GM21786 (cell line): ENCODE measurements around the gene ANKZF1.
"Not testable (repeated sequence)": the region's sequence is repeated elsewhere in the genome, so short reads cannot be mapped to it uniquely, and the experiment has no call there.

Experiments
- ATAC-seq: cut with Tn5 transposase; IDR thresholded peaks from one replicate; pipeline ENCODE4 v1.9.1; 2021; ENCODE audit not compliant: unreplicated experiment

The ANKZF1 gene

GRCh38 chr2:219229305-219230058 is at the start of gene ANKZF1, which contains the start of gene ATG9A:
ANKZF1 (plus strand) TSS chr2:219229806; CDS start chr2:219230258, 452 bp downstream.
ATG9A (minus strand) TSS chr2:219229636; CDS start chr2:219228024, 1,612 bp downstream.
- ATAC-seq, result peak; percentile 98

DNA sequence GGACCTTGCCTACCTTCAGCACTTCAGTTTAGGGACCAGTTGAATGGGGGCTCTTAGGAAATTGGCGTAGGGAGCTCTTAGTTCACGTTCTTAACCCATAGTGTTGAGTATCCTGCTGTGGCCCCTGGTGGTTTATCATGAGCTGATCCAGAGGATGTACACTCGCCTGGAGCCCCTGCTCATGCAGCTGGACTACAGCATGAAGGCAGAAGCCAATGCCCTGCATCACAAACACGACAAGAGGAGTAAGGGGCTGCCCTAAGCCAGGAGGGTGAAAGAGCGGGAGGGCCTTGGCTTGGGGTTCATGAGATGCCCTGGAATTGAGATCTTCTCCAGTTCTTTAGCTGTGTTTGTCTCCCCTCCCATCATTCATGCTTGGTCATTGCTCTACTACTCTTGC is 48.6 kb upstream of the ANKZF1 start:
- ATAC-seq, result no peak

- no peak for ATAC-seq
Measured at GRCh38 chr2:219181531-219181930, 48.1 kb upstream of the ANKZF1 start.

GRCh38 chr2:219182331-219183150 is 47.1 kb upstream of the ANKZF1 start:
- no peak for ATAC-seq

GRCh38 chr2:219183151-219183772 is 46.3 kb upstream of the ANKZF1 start:
- no peak for ATAC-seq

- ATAC-seq, result no peak
Measured at GRCh38 chr2:219184121-219184520, 45.5 kb upstream of the ANKZF1 start.

- ATAC-seq, result no peak
Measured at GRCh38 chr2:219186754-219187456, 42.7 kb upstream of the ANKZF1 start.

DNA sequence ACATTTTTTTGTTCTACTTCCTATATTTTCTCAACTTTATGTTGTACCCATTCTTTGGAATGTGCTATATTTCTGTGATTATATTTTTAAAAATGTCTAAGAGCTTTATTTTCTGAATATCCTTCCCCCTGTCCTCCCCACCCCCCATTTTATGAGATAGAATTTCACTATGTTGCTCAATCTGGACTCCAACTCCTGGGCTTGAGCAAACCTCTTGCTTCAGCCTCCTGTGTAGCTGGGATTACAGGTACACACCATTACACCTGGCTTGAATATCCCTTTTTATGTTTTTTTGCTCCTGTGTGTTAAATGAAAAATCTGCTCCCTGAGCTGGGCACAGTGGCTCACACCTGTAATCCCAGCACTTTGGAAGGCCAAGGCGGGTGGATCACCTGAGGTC is 32.2 kb upstream of the ANKZF1 start:
- ATAC-seq, result no peak

DNA sequence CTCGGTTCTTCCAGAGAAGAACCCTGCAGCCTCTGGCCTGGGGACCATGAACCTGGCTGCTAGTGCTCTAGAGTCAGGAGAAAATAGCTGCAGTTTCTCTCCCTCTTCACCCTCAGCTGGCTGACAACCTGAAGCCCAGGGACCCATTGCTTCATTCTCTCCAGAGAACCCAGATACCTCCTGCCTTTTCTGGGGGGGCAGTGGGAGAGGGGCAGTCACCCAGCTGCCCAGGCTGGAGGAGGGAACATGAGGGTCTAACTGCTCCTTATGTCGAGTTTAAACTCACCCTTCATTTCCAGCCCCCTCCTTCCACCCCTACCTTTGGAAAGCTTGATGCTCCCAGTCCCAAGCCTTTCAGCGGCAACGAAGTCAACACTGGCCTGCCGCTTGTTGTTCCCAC is 30.6 kb upstream of the ANKZF1 start:
- no peak for ATAC-seq

DNA sequence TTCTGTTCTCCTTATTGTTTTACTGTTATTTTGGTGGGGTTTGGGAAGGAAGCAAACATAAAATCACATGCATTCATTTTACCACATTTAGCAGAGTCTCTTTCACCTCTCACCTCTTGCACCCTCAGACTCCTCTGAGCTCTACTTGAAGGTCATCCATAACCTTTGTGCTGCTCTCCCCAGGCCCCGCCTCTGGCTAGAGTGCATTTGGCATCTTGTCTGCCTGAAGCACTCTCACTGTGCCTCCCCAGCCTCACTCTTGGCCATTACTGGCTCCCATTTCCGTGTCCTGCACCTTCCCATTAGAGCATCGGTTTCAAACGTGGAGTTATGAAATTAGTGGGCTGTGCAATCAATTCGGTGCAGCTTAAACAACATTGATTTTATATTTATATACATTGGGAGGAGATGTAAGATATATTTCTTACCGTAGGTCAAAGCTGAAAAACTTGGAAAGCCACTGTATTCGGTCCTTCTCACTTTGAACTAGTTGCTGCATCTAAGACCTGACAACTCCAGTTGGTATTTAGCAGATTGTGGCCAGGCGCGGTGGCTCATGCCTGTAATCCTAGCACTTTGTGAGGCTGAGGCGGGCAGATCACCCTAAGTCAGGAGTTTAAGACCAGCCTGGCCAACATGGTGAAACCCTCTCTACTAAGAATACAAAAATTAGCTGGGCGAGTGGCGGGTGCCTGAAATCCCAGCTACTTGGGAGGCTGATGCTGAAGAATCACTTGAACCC is 30.0 kb upstream of the ANKZF1 start:
- ATAC-seq, result no peak

GRCh38 chr2:219200502-219201326 is 28.9 kb upstream of the ANKZF1 start:
- not testable (repeated sequence) for ATAC-seq

- ATAC-seq, result not testable (repeated sequence)
Measured at GRCh38 chr2:219201331-219201730, 28.3 kb upstream of the ANKZF1 start.

DNA sequence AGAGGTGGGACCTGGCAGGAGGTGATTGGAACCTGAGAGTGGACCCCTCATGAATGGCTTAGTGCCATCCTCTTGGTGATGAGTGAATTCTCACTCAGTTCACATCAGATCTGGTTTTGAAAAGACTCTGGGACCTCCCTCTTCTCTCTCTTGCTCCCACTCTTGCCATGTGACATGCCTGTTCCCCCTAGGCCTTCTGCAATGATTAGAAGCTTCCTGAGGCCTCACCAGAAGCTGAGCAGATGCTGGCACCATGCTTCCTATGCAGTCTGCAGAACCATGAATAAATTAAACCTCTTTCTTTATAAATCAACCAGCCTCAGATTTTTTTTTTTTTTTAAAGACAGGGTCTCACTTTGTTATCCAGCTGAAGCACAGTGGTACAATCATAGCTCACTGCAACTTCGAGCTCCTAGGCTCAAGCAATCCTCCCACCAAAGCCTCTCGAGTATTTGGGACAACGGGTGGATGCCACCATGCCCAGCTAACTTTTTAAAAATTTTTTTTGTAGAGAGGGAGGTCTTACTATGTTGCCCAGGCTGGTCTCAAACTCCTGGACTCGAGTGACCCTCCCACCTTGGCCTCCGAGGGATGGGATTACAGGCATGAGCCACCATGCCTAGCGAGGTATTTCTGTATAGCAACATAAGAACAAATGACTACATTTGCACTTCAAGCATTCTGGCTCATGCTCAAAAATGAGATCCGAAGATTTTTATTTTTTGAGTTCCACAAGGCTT is 25.0 kb upstream of the ANKZF1 start:
- ATAC-seq, result no peak

DNA sequence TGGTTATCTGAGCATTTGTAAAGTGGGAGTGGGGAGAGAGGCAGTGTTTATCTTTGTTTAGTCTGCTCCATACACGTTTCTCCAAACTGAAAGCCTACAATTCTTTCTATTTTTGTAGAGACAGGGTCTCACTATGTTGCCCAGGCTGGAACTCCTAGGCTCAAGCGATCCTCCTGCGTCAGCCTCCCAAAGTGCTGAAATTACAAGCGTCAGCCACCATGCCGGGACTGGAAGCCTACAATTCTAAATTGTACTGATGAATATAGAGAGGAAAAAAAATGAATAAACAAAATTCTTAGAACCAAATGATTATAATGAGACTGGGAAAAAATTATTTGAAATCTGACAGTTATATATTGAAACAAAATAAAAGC is 24.5 kb upstream of the ANKZF1 start:
- ATAC-seq, result no peak

DNA sequence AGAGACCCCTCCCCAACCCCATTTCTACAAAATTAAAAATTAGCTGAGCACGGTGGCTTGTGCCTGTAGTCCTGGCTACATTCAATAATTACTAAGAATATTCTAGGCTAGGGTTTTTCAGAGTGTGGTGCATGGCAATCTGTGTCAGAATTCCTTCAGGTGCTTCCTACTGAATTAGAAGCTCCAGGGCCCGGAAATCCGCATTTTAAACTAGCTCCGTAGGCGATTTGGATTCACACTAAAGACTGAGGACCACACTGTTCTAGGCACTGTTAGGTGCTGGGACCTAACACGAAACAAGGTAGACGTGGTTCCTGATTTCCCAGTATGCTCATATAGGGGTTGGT is 23.7 kb upstream of the ANKZF1 start:
- ATAC-seq, result no peak

DNA sequence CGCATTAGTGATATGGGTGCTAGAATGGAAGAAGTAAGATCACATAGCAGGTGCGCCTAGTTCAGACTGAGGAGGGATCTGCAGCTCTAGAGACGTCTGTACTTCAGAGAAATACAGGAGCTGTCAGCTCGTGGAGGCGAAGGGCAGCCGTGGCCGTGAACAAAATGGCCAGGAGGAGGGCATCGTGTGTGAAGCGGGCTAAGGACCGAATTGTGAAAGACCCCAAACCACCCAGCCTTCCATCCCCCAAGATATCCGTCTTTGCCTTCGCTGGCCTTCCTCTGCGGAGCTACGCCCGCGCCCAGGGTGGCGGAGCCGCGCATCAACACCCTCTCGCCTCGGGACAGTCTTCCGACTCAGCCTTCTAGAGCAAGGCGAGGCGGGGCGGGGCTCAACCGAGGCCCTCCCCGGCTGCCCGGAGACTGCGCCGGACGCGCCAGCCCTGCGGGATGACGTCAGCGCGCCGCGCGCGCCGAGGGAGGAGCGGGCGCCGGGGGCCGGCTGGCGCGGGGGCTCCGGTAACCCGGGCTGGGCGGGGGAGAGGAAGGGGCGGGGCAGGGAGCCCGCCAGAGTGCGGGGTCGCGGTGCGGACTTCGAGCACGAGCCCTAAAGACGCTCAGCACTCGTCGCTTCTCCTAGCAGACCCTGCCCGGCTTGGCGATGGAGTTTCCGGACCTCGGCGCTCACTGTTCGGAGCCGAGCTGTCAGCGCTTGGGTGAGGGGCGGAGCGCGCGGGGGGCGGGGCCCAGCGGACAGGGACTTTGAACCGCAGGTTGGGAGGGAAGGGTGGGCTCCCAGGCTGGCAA is 23.1 kb upstream of the ANKZF1 start, which contains the start of gene ZFAND2B:
TSS of gene ZFAND2B (plus strand) at position 455 of the 806 bp plus-strand sequence. CDS start at position 661, 206 bp downstream.
- peak; percentile 98 for ATAC-seq

DNA sequence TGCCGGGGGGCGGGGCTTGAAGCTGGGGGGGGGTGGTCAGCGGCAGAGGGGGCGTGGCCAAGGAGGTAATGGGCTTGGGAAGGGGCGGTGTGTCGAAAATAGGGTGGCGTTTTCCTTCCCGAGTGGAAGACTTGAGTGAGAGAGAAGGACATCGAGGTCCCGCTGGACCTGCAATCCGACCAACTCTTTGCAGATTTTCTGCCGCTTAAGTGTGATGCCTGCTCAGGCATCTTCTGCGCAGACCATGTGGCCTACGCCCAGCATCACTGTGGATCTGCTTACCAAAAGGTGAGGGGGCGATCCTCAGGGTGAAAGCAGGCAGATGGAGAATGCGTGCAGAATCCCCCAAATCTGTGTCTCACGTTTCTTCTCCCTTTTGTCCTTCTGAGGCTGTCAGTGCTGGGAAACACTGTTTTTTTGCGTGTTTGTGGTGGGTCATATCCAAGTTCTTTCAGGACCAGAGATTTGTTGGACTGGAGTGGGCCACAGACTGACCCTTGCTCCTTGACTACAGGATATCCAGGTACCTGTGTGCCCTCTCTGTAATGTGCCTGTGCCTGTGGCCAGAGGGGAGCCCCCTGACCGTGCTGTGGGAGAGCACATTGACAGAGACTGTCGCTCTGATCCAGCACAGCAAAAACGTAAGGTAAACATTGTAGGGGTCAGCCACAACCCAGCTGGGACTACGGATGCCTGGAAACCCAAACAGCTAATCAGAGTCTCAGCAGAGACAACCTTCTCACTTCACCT is 22.3 kb upstream of the ANKZF1 start:
- no peak for ATAC-seq
